Calu3 (cell line): Measurements from ENCODE around the gene TM4SF4. TPM values are rescaled to one million over a fixed set of nuclear protein-coding genes. Genes with fewer than 3 reads are reported as not detected.
A peak's percentile ranks its signal among the peaks of the same experiment; 100 is the strongest.
"Not testable (repeated sequence)": the region's sequence is repeated elsewhere in the genome, so short reads cannot be mapped to it uniquely, and the experiment has no call there.

Experiments used
- BruUV-seq: library from RNA; stranded (reverse); fragments of 400-500 nt; replicated peaks from 2 replicates; lab custom pipeline; 2021; lab: Mats Ljungman, UMichigan
- CTCF ChIA-PET: fragments of 300-600 bp; sonication (Branson Sonifier 250); formaldehyde crosslinking; loops from one replicate; lab custom pipeline; 2022; ENCODE audit warnings: antibody characterized with exemption; lab: Charles Lee
- DNase-seq: peaks from one replicate; pipeline ENCODE4 v3.0.0; 2022
- H3K27ac Mint-ChIP-seq: one replicate; pipeline ENCODE4 v1.8.0; 2022; ENCODE audit warnings: mixed read lengths; ENCODE audit not compliant: unreplicated experiment
- H3K27me3 Mint-ChIP-seq: one replicate; pipeline ENCODE4 v1.8.0; 2022; ENCODE audit warnings: mixed read lengths; ENCODE audit not compliant: unreplicated experiment
- H3K36me3 Mint-ChIP-seq: one replicate; pipeline ENCODE4 v1.8.0; 2022; ENCODE audit warnings: mild to moderate bottlenecking, moderate library complexity, mixed read lengths; ENCODE audit not compliant: insufficient read depth, unreplicated experiment
- H3K4me1 Mint-ChIP-seq: one replicate; pipeline ENCODE4 v1.8.0; 2022; ENCODE audit warnings: mild to moderate bottlenecking, low read depth, mixed read lengths; ENCODE audit not compliant: unreplicated experiment
- H3K4me3 Mint-ChIP-seq: one replicate; pipeline ENCODE4 v1.8.0; 2022; ENCODE audit warnings: mild to moderate bottlenecking, low read depth, moderate library complexity, mixed read lengths; ENCODE audit not compliant: unreplicated experiment
- H3K9me3 Mint-ChIP-seq: one replicate; pipeline ENCODE4 v1.8.0; 2022; ENCODE audit warnings: low read depth, mixed read lengths; ENCODE audit not compliant: unreplicated experiment
- intact Hi-C: fragments of 100-400 bp; cut with micrococcal nuclease; formaldehyde crosslinking; loops from one replicate; pipeline ENCODE4 v1.10.0; 2022; ENCODE audit not compliant: unreplicated experiment
- total RNA-seq: library from RNA; stranded (reverse); gene quantifications from 2 replicates; pipeline ENCODE4 v1.2.3, GENCODE V29; 2022
- TF ChIP-seq, protein P1 (sequence below): fragments of 200-600 bp; IDR thresholded peaks from one replicate; pipeline ENCODE4 v1.8.0; 2022; ENCODE audit warnings: antibody characterized with exemption; ENCODE audit not compliant: unreplicated experiment

Gene TM4SF4
- total RNA-seq, 1 experiment from 2014 or later, result 257 TPM

- TF ChIP-seq, protein P1, sequence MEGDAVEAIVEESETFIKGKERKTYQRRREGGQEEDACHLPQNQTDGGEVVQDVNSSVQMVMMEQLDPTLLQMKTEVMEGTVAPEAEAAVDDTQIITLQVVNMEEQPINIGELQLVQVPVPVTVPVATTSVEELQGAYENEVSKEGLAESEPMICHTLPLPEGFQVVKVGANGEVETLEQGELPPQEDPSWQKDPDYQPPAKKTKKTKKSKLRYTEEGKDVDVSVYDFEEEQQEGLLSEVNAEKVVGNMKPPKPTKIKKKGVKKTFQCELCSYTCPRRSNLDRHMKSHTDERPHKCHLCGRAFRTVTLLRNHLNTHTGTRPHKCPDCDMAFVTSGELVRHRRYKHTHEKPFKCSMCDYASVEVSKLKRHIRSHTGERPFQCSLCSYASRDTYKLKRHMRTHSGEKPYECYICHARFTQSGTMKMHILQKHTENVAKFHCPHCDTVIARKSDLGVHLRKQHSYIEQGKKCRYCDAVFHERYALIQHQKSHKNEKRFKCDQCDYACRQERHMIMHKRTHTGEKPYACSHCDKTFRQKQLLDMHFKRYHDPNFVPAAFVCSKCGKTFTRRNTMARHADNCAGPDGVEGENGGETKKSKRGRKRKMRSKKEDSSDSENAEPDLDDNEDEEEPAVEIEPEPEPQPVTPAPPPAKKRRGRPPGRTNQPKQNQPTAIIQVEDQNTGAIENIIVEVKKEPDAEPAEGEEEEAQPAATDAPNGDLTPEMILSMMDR, result no peak
- peak; percentile 24 for DNase-seq
- peaks cover 5% of the 10 kb centered on the region for H3K36me3 Mint-ChIP-seq
- no peak overlapping the region for H3K4me3 Mint-ChIP-seq
- H3K27ac Mint-ChIP-seq, result peak overlapping the region; percentile 77
- H3K4me1 Mint-ChIP-seq, result peaks cover 42% of the 10 kb centered on the region
- intact Hi-C loops, result loop anchor here (2.0 kb wide), 2 partner anchors 30 to 42 kb away; no protein-coding TSS in a partner anchor
- CTCF ChIA-PET, result interaction anchor here (1.0 kb wide), 1 partner anchor 42 kb away, joined by 8 read pairs; no protein-coding TSS in a partner anchor
- no peaks in the 10 kb centered on the region for H3K27me3 Mint-ChIP-seq
- TSS peak; percentile 99 for BruUV-seq
- H3K9me3 Mint-ChIP-seq, result no peaks in the 10 kb centered on the region
Measured at GRCh38 chr3:149442851-149443544, 31.5 kb upstream of the TM4SF4 start.

- Mint-ChIP-seq H3K9me3 (no peaks in the 10 kb centered on the region), H3K27me3 (no peaks in the 10 kb centered on the region), H3K27ac (peak overlapping the region; percentile 77), H3K4me3 (no peak overlapping the region), H3K4me1 (peaks cover 47% of the 10 kb centered on the region), H3K36me3 (peaks cover 5% of the 10 kb centered on the region)
- no peak for DNase-seq
- CTCF ChIA-PET, result interaction anchor here (0.6 kb wide), 1 partner anchor 16 kb away, joined by 5 read pairs; no protein-coding TSS in a partner anchor
- TF ChIP-seq, protein P1, result no peak
- intact Hi-C loops, result loop anchor here (2.0 kb wide), 2 partner anchors 29 to 43 kb away; no protein-coding TSS in a partner anchor
- BruUV-seq, result no TSS peak
Measured at GRCh38 chr3:149443545-149443912, 31.0 kb upstream of the TM4SF4 start.

DNA sequence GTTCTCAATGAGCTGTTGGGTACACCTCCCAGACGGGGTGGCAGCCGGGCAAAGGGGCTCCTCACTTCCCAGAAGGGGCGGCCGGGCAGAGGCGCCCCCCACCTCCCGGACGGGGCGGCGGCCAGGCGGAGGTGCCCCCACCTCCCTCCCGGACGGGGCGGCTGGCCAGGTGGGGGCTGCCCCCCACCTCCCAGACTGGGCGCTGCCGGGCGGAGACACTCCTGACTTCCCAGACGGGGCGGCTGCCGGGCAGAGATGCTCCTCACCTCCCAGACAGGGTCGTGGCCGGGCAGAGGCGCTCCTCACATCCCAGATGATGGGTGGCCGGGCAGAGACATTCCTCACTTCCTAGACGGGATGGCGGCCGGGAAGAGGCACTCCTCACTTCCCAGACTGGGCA lies 29.6 kb upstream of the TM4SF4 start:
- H3K4me3 Mint-ChIP-seq, intact Hi-C loops, CTCF ChIA-PET, H3K27me3 Mint-ChIP-seq, H3K9me3 Mint-ChIP-seq, H3K36me3 Mint-ChIP-seq, DNase-seq, H3K27ac Mint-ChIP-seq, BruUV-seq: not testable (repeated sequence)
- H3K4me1 Mint-ChIP-seq, result peaks cover 60% of the 10 kb centered on the region

DNA sequence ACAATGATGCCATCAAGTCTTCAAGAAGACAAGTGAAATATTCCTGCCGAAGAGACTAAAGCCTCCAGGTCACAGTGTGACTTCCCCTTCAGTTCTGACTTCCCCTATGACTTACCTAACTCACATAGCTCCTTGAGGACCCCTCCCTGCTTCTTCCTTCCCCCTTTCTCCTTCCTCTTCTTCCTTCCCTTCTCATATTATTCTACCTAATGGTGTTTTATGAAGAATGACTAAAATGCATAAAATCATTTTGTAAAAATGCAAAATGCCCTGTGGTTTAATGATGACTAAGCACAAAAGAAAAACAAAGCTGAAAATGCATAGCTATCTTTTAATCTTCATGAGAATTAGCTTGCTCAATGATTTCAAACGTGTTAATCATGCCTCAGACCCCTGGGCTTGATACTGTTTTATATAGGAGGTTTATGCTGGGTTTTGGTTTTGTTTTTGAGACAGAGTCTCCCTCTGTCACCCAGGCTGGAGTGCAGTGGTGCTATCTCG lies 26.1 kb upstream of the TM4SF4 start:
- intact Hi-C loops, result no loop called here
- no peaks in the 10 kb centered on the region for H3K27me3 Mint-ChIP-seq
- TF ChIP-seq, protein P1, result no peak

More for the DNA sequence above, 26.1 kb upstream of the TM4SF4 start:
- BruUV-seq, result no TSS peak
- H3K27ac Mint-ChIP-seq, result peak overlapping the region; percentile 10
- DNase-seq, result no peak
- H3K36me3 Mint-ChIP-seq, result no peaks in the 10 kb centered on the region
- peaks cover 48% of the 10 kb centered on the region for H3K4me1 Mint-ChIP-seq
- CTCF ChIA-PET, result interaction anchor here (0.8 to 1.3 kb wide), 3 partner anchors 12 to 47 kb away, joined by 3 to 4 read pairs (median 4); no protein-coding TSS in a partner anchor
- H3K9me3 Mint-ChIP-seq, result peaks cover 10% of the 10 kb centered on the region
- H3K4me3 Mint-ChIP-seq, result no peak overlapping the region
